ENCODE results near the gene BCL7A. TPM values are rescaled to one million over a fixed set of nuclear protein-coding genes. Genes with fewer than 3 reads are reported as not detected.

The BCL7A gene
- total RNA-seq (2014; rRNA removed; shearing (Covaris generic)) (9.9 and 12.7 TPM in 2 replicates), polyA plus RNA-seq (2016; fragmentation: Nextera tagmentation; extraction: Ambion mirVana) (14.9 and 18.0 TPM in 2 replicates)
- long read RNA-seq, full-length matches to known transcripts, result 4 of 10 reads
- long read RNA-seq, partial matches to known transcripts, result 1 of 10 reads
- long read RNA-seq, other reads (novel, unspliced or antisense), result 5 of 10 reads

DNA sequence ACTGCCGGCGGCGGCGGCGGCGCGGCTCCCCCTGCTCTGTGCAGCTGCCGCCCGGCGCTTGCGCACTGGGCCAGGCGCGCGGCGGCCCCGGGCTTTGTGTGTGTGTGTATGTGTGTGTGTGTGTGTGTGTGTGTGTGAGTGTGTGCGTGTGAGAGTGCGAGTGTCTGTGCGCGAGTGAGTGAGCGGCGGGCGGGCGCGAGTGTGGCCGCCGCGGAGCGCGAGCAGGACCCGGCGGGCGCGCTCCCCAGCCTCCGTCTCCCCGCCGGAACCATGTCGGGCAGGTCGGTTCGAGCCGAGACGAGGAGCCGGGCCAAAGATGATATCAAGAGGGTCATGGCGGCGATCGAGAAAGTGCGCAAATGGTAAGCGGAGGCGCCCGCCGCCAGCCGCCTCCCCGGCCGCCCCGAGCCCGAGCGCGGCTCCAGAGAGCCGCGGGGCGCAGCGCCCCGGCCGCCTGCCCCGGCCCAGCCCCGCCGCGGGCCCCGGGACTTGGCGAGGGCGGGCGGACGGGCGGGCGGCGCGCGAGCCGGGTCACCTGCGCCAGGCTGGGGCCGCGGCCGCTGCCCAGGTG is at the start of gene BCL7A:
Gene BCL7A (plus strand): TSS at position 63 of the 571 bp plus-strand sequence. CDS start 208 bp downstream, at position 271.
- ATAC-seq (peak; percentile 46), DNase-seq (ENCODE audit: low spot score) (peak; percentile 62)
- H3K79me2 ChIP-seq (replicated peaks; ENCODE audit: insufficient read depth), result peaks cover 36% of the 10 kb centered on the region
- peak within 1 kb of the TSS; percentile 90 for H3K4me2 ChIP-seq
- peaks cover 3% of the 10 kb centered on the region; the same call in 1 of the 2 replicates for H4K20me1 ChIP-seq (replicated peaks; ENCODE audit: insufficient read depth)
- H3K9me2 ChIP-seq (ENCODE audit: insufficient read depth), result no peaks in the 10 kb centered on the region
- peaks cover 12% of the 10 kb centered on the region for H3K4me1 ChIP-seq (ENCODE audit: insufficient read depth)
- Mint-ChIP-seq H3K9me3 (no peaks in the 10 kb centered on the region; the same call in 2 of the 3 replicates), H3K36me3 (ENCODE audit: low read depth) (peaks cover 3% of the 10 kb centered on the region; the same call in 2 of the 3 replicates), H3K27me3 (ENCODE audit: insufficient read depth, low read depth, poor library complexity) (peaks cover 37% of the 10 kb centered on the region), H3K4me1 (peaks cover 11% of the 10 kb centered on the region; the same call in 2 of the 3 replicates), H3K27ac (peak within 1 kb of the TSS; percentile 95), H3K4me3 (peak within 1 kb of the TSS; percentile 97)
- peaks cover 43% of the 10 kb centered on the region for H3K27me3 ChIP-seq (ENCODE audit: insufficient read depth)
- H2AFZ ChIP-seq, result peak within 1 kb of the TSS; percentile 95
- no peak for TF ChIP-seq CREB1 (CRISPR knock-in tag; IDR thresholded peaks at IDR 0.05; ENCODE audit: low read depth)
- no peak; the same call in 1 of the 2 replicates for TF ChIP-seq POLR2AphosphoS5 (IDR thresholded peaks at IDR 0.05; ENCODE audit: low read depth)
- TF ChIP-seq EZH2 (IDR thresholded peaks at IDR 0.05; ENCODE audit: low read depth, unreplicated experiment), result no peak
- TF ChIP-seq JUNB (IDR thresholded peaks at IDR 0.05; ENCODE audit: unreplicated experiment), result no peak
- TF ChIP-seq, protein P1, sequence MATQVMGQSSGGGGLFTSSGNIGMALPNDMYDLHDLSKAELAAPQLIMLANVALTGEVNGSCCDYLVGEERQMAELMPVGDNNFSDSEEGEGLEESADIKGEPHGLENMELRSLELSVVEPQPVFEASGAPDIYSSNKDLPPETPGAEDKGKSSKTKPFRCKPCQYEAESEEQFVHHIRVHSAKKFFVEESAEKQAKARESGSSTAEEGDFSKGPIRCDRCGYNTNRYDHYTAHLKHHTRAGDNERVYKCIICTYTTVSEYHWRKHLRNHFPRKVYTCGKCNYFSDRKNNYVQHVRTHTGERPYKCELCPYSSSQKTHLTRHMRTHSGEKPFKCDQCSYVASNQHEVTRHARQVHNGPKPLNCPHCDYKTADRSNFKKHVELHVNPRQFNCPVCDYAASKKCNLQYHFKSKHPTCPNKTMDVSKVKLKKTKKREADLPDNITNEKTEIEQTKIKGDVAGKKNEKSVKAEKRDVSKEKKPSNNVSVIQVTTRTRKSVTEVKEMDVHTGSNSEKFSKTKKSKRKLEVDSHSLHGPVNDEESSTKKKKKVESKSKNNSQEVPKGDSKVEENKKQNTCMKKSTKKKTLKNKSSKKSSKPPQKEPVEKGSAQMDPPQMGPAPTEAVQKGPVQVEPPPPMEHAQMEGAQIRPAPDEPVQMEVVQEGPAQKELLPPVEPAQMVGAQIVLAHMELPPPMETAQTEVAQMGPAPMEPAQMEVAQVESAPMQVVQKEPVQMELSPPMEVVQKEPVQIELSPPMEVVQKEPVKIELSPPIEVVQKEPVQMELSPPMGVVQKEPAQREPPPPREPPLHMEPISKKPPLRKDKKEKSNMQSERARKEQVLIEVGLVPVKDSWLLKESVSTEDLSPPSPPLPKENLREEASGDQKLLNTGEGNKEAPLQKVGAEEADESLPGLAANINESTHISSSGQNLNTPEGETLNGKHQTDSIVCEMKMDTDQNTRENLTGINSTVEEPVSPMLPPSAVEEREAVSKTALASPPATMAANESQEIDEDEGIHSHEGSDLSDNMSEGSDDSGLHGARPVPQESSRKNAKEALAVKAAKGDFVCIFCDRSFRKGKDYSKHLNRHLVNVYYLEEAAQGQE (IDR thresholded peaks at IDR 0.05; ENCODE audit: unreplicated experiment), result no peak
- no peak for TF ChIP-seq ZNF114 (CRISPR knock-in tag; IDR thresholded peaks at IDR 0.05)
- no peak for TF ChIP-seq ZNF331 (CRISPR knock-in tag; IDR thresholded peaks at IDR 0.05; ENCODE audit: low read depth)
- TF ChIP-seq, protein P2, sequence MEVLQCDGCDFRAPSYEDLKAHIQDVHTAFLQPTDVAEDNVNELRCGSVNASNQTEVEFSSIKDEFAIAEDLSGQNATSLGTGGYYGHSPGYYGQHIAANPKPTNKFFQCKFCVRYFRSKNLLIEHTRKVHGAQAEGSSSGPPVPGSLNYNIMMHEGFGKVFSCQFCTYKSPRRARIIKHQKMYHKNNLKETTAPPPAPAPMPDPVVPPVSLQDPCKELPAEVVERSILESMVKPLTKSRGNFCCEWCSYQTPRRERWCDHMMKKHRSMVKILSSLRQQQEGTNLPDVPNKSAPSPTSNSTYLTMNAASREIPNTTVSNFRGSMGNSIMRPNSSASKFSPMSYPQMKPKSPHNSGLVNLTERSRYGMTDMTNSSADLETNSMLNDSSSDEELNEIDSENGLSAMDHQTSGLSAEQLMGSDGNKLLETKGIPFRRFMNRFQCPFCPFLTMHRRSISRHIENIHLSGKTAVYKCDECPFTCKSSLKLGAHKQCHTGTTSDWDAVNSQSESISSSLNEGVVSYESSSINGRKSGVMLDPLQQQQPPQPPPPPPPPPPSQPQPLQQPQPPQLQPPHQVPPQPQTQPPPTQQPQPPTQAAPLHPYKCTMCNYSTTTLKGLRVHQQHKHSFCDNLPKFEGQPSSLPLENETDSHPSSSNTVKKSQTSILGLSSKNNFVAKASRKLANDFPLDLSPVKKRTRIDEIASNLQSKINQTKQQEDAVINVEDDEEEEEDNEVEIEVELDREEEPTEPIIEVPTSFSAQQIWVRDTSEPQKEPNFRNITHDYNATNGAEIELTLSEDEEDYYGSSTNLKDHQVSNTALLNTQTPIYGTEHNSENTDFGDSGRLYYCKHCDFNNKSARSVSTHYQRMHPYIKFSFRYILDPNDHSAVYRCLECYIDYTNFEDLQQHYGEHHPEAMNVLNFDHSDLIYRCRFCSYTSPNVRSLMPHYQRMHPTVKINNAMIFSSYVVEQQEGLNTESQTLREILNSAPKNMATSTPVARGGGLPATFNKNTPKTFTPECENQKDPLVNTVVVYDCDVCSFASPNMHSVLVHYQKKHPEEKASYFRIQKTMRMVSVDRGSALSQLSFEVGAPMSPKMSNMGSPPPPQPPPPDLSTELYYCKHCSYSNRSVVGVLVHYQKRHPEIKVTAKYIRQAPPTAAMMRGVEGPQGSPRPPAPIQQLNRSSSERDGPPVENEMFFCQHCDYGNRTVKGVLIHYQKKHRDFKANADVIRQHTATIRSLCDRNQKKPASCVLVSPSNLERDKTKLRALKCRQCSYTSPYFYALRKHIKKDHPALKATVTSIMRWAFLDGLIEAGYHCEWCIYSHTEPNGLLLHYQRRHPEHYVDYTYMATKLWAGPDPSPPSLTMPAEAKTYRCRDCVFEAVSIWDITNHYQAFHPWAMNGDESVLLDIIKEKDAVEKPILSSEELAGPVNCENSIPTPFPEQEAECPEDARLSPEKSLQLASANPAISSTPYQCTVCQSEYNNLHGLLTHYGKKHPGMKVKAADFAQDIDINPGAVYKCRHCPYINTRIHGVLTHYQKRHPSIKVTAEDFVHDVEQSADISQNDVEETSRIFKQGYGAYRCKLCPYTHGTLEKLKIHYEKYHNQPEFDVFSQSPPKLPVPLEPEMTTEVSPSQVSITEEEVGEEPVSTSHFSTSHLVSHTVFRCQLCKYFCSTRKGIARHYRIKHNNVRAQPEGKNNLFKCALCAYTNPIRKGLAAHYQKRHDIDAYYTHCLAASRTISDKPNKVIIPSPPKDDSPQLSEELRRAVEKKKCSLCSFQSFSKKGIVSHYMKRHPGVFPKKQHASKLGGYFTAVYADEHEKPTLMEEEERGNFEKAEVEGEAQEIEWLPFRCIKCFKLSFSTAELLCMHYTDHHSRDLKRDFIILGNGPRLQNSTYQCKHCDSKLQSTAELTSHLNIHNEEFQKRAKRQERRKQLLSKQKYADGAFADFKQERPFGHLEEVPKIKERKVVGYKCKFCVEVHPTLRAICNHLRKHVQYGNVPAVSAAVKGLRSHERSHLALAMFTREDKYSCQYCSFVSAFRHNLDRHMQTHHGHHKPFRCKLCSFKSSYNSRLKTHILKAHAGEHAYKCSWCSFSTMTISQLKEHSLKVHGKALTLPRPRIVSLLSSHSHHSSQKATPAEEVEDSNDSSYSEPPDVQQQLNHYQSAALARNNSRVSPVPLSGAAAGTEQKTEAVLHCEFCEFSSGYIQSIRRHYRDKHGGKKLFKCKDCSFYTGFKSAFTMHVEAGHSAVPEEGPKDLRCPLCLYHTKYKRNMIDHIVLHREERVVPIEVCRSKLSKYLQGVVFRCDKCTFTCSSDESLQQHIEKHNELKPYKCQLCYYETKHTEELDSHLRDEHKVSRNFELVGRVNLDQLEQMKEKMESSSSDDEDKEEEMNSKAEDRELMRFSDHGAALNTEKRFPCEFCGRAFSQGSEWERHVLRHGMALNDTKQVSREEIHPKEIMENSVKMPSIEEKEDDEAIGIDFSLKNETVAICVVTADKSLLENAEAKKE (CRISPR knock-in tag; IDR thresholded peaks at IDR 0.05), result no peak
- TF ChIP-seq, protein P3, sequence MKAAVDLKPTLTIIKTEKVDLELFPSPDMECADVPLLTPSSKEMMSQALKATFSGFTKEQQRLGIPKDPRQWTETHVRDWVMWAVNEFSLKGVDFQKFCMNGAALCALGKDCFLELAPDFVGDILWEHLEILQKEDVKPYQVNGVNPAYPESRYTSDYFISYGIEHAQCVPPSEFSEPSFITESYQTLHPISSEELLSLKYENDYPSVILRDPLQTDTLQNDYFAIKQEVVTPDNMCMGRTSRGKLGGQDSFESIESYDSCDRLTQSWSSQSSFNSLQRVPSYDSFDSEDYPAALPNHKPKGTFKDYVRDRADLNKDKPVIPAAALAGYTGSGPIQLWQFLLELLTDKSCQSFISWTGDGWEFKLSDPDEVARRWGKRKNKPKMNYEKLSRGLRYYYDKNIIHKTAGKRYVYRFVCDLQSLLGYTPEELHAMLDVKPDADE (IDR thresholded peaks at IDR 0.05), result no peak
- TF ChIP-seq STAT1 (IDR thresholded peaks at IDR 0.05; ENCODE audit: unreplicated experiment), result no peak
- TF ChIP-seq, protein P4, sequence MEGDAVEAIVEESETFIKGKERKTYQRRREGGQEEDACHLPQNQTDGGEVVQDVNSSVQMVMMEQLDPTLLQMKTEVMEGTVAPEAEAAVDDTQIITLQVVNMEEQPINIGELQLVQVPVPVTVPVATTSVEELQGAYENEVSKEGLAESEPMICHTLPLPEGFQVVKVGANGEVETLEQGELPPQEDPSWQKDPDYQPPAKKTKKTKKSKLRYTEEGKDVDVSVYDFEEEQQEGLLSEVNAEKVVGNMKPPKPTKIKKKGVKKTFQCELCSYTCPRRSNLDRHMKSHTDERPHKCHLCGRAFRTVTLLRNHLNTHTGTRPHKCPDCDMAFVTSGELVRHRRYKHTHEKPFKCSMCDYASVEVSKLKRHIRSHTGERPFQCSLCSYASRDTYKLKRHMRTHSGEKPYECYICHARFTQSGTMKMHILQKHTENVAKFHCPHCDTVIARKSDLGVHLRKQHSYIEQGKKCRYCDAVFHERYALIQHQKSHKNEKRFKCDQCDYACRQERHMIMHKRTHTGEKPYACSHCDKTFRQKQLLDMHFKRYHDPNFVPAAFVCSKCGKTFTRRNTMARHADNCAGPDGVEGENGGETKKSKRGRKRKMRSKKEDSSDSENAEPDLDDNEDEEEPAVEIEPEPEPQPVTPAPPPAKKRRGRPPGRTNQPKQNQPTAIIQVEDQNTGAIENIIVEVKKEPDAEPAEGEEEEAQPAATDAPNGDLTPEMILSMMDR (conservative IDR thresholded peaks at IDR 0.05; ENCODE audit: low read depth in 2 of 2), result no peak
- no peak within 1 kb of the TSS for H3K27ac ChIP-seq (ENCODE audit: low read depth)
- H3F3A ChIP-seq (replicated peaks; ENCODE audit: low read depth), result peaks cover 16% of the 10 kb centered on the region; the same call in 1 of the 2 replicates
- peak within 1 kb of the TSS; percentile 82 for H3K4me3 ChIP-seq
- H3K36me3 ChIP-seq (ENCODE audit: insufficient read depth), result no peaks in the 10 kb centered on the region
